HG03460 (cell line): ENCODE data around the gene NFIL3.

Experiments used
- ATAC-seq: cut with Tn5 transposase; IDR thresholded peaks from one replicate; pipeline ENCODE4 v1.9.1; 2021; ENCODE audit not compliant: unreplicated experiment

NFIL3 gene

GRCh38 chr9:91361291-91362050 is 62.2 kb downstream of the NFIL3 start, which contains the start of gene AUH:
Gene AUH (minus strand): TSS chr9:91361918. CDS start chr9:91361889, 29 bp downstream.
- peak; percentile 92 for ATAC-seq

GRCh38 chr9:91360551-91361290 is 62.9 kb downstream of the NFIL3 start:
- ATAC-seq, result no peak

DNA sequence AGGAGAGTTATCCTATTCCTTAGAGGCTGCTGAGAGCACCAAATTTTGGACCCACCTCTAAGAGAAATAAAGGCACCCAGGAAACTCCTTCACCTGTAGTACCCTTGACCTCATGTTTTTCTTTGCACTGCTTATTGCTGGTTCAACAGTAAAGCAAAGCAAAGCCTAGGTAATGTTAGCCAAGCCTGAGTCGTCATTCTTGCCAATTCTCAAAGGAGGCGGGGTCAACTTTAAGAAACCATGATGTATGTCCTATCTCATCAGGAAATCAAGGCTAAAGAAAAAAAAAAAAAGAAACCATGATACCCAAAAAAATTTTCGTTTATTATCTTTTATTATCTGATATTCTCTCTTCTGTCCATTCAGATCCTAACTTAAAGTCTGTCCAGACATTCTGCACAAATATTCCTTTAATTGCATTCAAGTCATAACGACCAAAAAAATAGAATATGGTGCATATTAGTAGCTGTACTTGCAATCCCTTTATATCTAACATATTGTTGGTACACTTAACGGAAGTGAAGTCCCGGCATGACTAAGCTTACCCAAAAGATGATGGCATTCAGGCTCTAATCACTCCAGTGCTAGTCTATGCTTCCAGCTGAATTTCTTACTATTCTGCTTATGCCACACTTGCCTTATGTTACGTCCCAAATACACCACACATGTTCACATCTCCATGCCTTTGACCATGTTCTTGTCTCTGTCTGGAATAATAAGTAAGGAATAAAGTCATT is 63.7 kb downstream of the NFIL3 start:
- ATAC-seq, result no peak

- ATAC-seq, result no peak
Measured at GRCh38 chr9:91359083-91359482, 64.5 kb downstream of the NFIL3 start.
